Panc1 (cell line): ENCODE data around the gene FIP1L1. TPM values are rescaled to one million over a fixed set of nuclear protein-coding genes. Genes with fewer than 3 reads are reported as not detected.

Experiments used
- ATAC-seq: fragments of 200-7000 bp; cut with Tn5 transposase; 2 replicates; pipeline ENCODE4 v1.9.1; 2020; ENCODE audit warnings: mild to moderate bottlenecking, moderate library complexity
- BruUV-seq: library from RNA; stranded (reverse); fragments of 400-500 nt; replicated peaks from 2 replicates; lab custom pipeline; 2021; lab: Mats Ljungman, UMichigan
- CTCF ChIA-PET: fragments of 300-600 bp; sonication (Branson Sonifier 250); formaldehyde crosslinking; loops from one replicate; lab custom pipeline; 2022; ENCODE audit warnings: antibody characterized with exemption; lab: Charles Lee
- POLR2A ChIA-PET: fragments of 300-600 bp; sonication (Branson Sonifier 250); formaldehyde crosslinking; loops from one replicate; lab custom pipeline; 2022; ENCODE audit warnings: antibody characterized with exemption; lab: Charles Lee
- DNase-seq: peaks from one replicate; pipeline ENCODE4 v3.0.0-alpha.2; 2010; ENCODE audit warnings: low read depth, low spot score
- H3K27ac ChIP-seq: 2 replicates; pipeline ENCODE4 v1.5.1; 2011; ENCODE audit warnings: mild to moderate bottlenecking, low read length, inconsistent platforms
- H3K27me3 ChIP-seq: fragments of 200-500 bp; sonication (Bioruptor generic); 2 replicates; pipeline ENCODE4 v1.6.0; 2014; ENCODE audit warnings: low read length, inconsistent platforms; ENCODE audit not compliant: control insufficient read depth, insufficient read depth
- H3K36me3 ChIP-seq: fragments of 200-500 bp; sonication (Bioruptor generic); 2 replicates; pipeline ENCODE4 v1.5.1; 2014; ENCODE audit warnings: inconsistent platforms, mild to moderate bottlenecking, low read length, moderate library complexity; ENCODE audit not compliant: control insufficient read depth, insufficient read depth
- H3K4me1 ChIP-seq: 2 replicates; pipeline ENCODE4 v1.5.1; 2011; ENCODE audit warnings: inconsistent platforms, mild to moderate bottlenecking, low read length, moderate library complexity; ENCODE audit not compliant: control insufficient read depth, insufficient read depth
- H3K4me3 ChIP-seq, 2 experiments: 2 replicates each; pipeline ENCODE4 v1.5.1; 2011 to 2012; ENCODE audit warnings: low read depth in 2 of 2, low read length in 2 of 2, mild to moderate bottlenecking in 2 of 2, inconsistent platforms in 1 of 2, moderate library complexity in 1 of 2
- H3K9me3 ChIP-seq: fragments of 200-500 bp; sonication (Bioruptor generic); 2 replicates; pipeline ENCODE4 v1.5.1; 2014; ENCODE audit warnings: low read depth, mild to moderate bottlenecking, inconsistent platforms, low read length, moderate library complexity; ENCODE audit not compliant: control insufficient read depth, insufficient read depth
- CTCF ChIP-seq: fragments of 450-650 bp; IDR thresholded peaks from 2 replicates; pipeline ENCODE4 v1.5.1; 2017; ENCODE audit warnings: mild to moderate bottlenecking
- POLR2AphosphoS5 ChIP-seq: IDR thresholded peaks from 2 replicates; pipeline ENCODE4 v1.6.1; 2012; ENCODE audit warnings: mild to moderate bottlenecking, low read depth, low read length, moderate library complexity
- REST ChIP-seq, 2 experiments: IDR thresholded peaks; 2 replicates each; pipeline ENCODE4 v1.6.1; 2011 to 2012; ENCODE audit warnings: low read depth in 2 of 2, control low read depth in 1 of 2, low read length in 1 of 2, mild to moderate bottlenecking in 1 of 2, moderate library complexity in 1 of 2; ENCODE audit not compliant: insufficient read depth in 1 of 2
- SIN3A ChIP-seq: IDR thresholded peaks from 2 replicates; pipeline ENCODE4 v1.6.1; 2012; ENCODE audit warnings: low read depth, mild to moderate bottlenecking, low read length, moderate library complexity, borderline replicate concordance; ENCODE audit not compliant: insufficient read depth
- TCF7L2 ChIP-seq: IDR thresholded peaks from 2 replicates; pipeline ENCODE4 v1.6.1; 2011; ENCODE audit warnings: mild to moderate bottlenecking, low read depth, low read length, inconsistent platforms
- in situ Hi-C: cut with HindIII; loops from 2 replicates; pipeline ENCODE4 v1.10.0; 2016; ENCODE audit warnings: low sequenced_read_pairs, low pct_unique_long_range_greater_than_20kb
- intact Hi-C: fragments of 100-400 bp; cut with micrococcal nuclease; formaldehyde crosslinking; loops from one replicate; pipeline ENCODE4 v1.10.0; 2022; ENCODE audit not compliant: unreplicated experiment
- total RNA-seq: library from RNA; stranded (reverse); gene quantifications from one replicate; pipeline ENCODE4 v1.2.1, GENCODE V29; 2021; ENCODE audit not compliant: unreplicated experiment

FIP1L1 gene
- total RNA-seq, 1 experiment from 2014 or later = 35.5 TPM

- no peaks in the 10 kb centered on the region for H3K9me3 ChIP-seq
- in situ Hi-C loops (no loop called here), intact Hi-C loops (no loop called here)
- POLR2A ChIA-PET = no interaction called here
- CTCF ChIA-PET = no interaction called here
- DNase-seq (no peak), ATAC-seq (no peak)
- no peak overlapping the region for H3K4me3 ChIP-seq
- TF ChIP-seq TCF7L2 (no peak), POLR2AphosphoS5 (no peak), CTCF (no peak), REST (IDR thresholded peaks at IDR 0.05; ENCODE audit: insufficient read depth in 1 of 2, low read depth in 2 of 2, low read length in 1 of 2) (no peak), SIN3A (no peak)
- no peaks in the 10 kb centered on the region for H3K4me1 ChIP-seq
- H3K36me3 ChIP-seq = no peaks in the 10 kb centered on the region
- no peaks in the 10 kb centered on the region; the same call in 1 of the 2 replicates for H3K27me3 ChIP-seq
- BruUV-seq = no TSS peak
- no peak overlapping the region for H3K27ac ChIP-seq
These were observed 6.4 kb upstream of the FIP1L1 start for GRCh38 chr4:53371049-53371448.

- H3K27ac ChIP-seq = no peak overlapping the region
- H3K4me3 ChIP-seq = no peak overlapping the region
- ATAC-seq (no peak), DNase-seq (no peak)
- in situ Hi-C loops = no loop called here
- TF ChIP-seq CTCF (no peak), TCF7L2 (no peak), REST (IDR thresholded peaks at IDR 0.05; ENCODE audit: insufficient read depth in 1 of 2, low read depth in 2 of 2, low read length in 1 of 2) (no peak), SIN3A (no peak), POLR2AphosphoS5 (no peak)
- H3K4me1 ChIP-seq = peaks cover 4% of the 10 kb centered on the region; the same call in 1 of the 2 replicates
- H3K27me3 ChIP-seq = no peaks in the 10 kb centered on the region; the same call in 1 of the 2 replicates
- intact Hi-C loops = no loop called here
- ChIA-PET CTCF (no interaction called here), POLR2A (no interaction called here)
- H3K9me3 ChIP-seq = no peaks in the 10 kb centered on the region
- H3K36me3 ChIP-seq = no peaks in the 10 kb centered on the region
- no TSS peak for BruUV-seq
These were observed 5.5 kb upstream of the FIP1L1 start for GRCh38 chr4:53371843-53372521.
